H1 (cell line): Measurements from ENCODE around the gene TIMELESS. TPM values are rescaled to one million over a fixed set of nuclear protein-coding genes. Genes with fewer than 3 reads are reported as not detected.

Experiments used
- CTCF ChIA-PET: fragments of 300-600 bp; sonication (Branson Sonifier 250); formaldehyde crosslinking; loops from one replicate; lab custom pipeline; 2021; ENCODE audit not compliant: partially characterized antibody; lab: Charles Lee
- POLR2A ChIA-PET: fragments of 300-600 bp; sonication (Branson Sonifier 250); formaldehyde crosslinking; loops from one replicate; lab custom pipeline; 2021; ENCODE audit warnings: inconsistent platforms; ENCODE audit not compliant: partially characterized antibody; lab: Charles Lee
- DNase-seq, 2 experiments: peaks; one replicate each; pipeline versions ENCODE4 v3.0.0 to v3.0.0-alpha.2; 2010 to 2022; ENCODE audit warnings: low spot score in 2 of 2, low read depth in 1 of 2, mixed read lengths in 1 of 2
- FAIRE-seq: peaks from 2 replicates; lab custom pipeline; 2011; peaks lifted over from hg19 to GRCh38; lab: Jason Lieb, UNC
- H2AFZ ChIP-seq: 2 replicates; pipeline ENCODE4 v1.8.1; 2012; ENCODE audit warnings: low read length, inconsistent platforms
- H2AK5ac ChIP-seq: 2 replicates; pipeline ENCODE4 v1.6.1; 2013; ENCODE audit warnings: low read depth, low read length
- H2BK120ac ChIP-seq: replicated peaks from 2 replicates; pipeline ENCODE3; 2013; ENCODE audit warnings: low read depth, low read length, inconsistent platforms
- H2BK12ac ChIP-seq: 2 replicates; pipeline ENCODE4 v1.6.1; 2013; ENCODE audit warnings: low read depth, low read length
- H2BK15ac ChIP-seq: 2 replicates; pipeline ENCODE4 v1.6.1; 2013; ENCODE audit warnings: low read length
- H2BK20ac ChIP-seq: 2 replicates; pipeline ENCODE4 v1.6.1; 2013; ENCODE audit warnings: low read length
- H2BK5ac ChIP-seq: 2 replicates; pipeline ENCODE4 v1.6.1; 2013; ENCODE audit warnings: low read depth, low read length
- H3K14ac ChIP-seq: 2 replicates; pipeline ENCODE4 v1.6.1; 2013; ENCODE audit warnings: inconsistent platforms; ENCODE audit not compliant: insufficient read length
- H3K18ac ChIP-seq: 2 replicates; pipeline ENCODE4 v1.6.1; 2013; ENCODE audit warnings: low read length; ENCODE audit errors: extremely low read depth
- H3K23ac ChIP-seq: 2 replicates; pipeline ENCODE4 v1.6.1; 2013; ENCODE audit warnings: inconsistent platforms; ENCODE audit not compliant: insufficient read length
- H3K23me2 ChIP-seq: 2 replicates; pipeline ENCODE4 v1.6.1; 2013; ENCODE audit warnings: low read depth, low read length
- H3K27ac ChIP-seq: 2 replicates; pipeline ENCODE4 v1.6.1; 2011; ENCODE audit warnings: low read depth, low read length, inconsistent platforms
- H3K27me3 ChIP-seq, 4 experiments: replicated peaks in 1 of 4; 1 replicate in 1 of 4; 2 replicates in 3 of 4; pipeline versions ENCODE4 v1.6.1 to v1.8.1; 2011 to 2013; ENCODE audit warnings: low read length in 3 of 4, mild to moderate bottlenecking in 3 of 4, inconsistent platforms in 2 of 4, mixed read lengths in 2 of 4, moderate library complexity in 1 of 4; ENCODE audit not compliant: control insufficient read depth in 3 of 4, insufficient read depth in 3 of 4; ENCODE audit errors: extremely low read depth in 1 of 4
- H3K36me3 ChIP-seq, 4 experiments: 2 replicates each; pipeline versions ENCODE4 v1.6.1 to v1.8.1; 2011 to 2013; ENCODE audit warnings: mild to moderate bottlenecking in 4 of 4, low read length in 3 of 4, moderate library complexity in 2 of 4, control low read depth in 1 of 4, inconsistent platforms in 1 of 4; ENCODE audit not compliant: insufficient read depth in 4 of 4, control insufficient read depth in 2 of 4
- H3K4ac ChIP-seq: replicated peaks from 2 replicates; pipeline ENCODE3; 2013; ENCODE audit warnings: low read length, low read depth, mixed read lengths, inconsistent platforms; ENCODE audit not compliant: insufficient read length
- H3K4me1 ChIP-seq, 4 experiments: replicated peaks in 1 of 4; 1 replicate in 1 of 4; 2 replicates in 3 of 4; pipeline versions ENCODE4 v1.6.1 to v1.8.1; 2011 to 2013; ENCODE audit warnings: low read length in 3 of 4, inconsistent platforms in 2 of 4, mixed read lengths in 1 of 4; ENCODE audit not compliant: insufficient read depth in 4 of 4, control insufficient read depth in 3 of 4
- H3K4me2 ChIP-seq, 2 experiments: 2 replicates each; pipeline versions ENCODE4 v1.6.1 to v1.8.1; 2011 to 2013; ENCODE audit warnings: low read depth in 2 of 2, low read length in 2 of 2, control low read depth in 1 of 2, inconsistent platforms in 1 of 2, mild to moderate bottlenecking in 1 of 2; ENCODE audit not compliant: insufficient read depth in 1 of 2
- H3K4me3 ChIP-seq, 4 experiments: fragments of 200-600, 300-600 bp in 1 of 4; sonication (generic), shearing (Covaris generic), sonication (Bioruptor Twin) in 1 of 4; 2 replicates each; pipeline versions ENCODE4 v1.5.1 to v1.8.1; 2011 to 2016; ENCODE audit warnings: low read length in 4 of 4, low read depth in 3 of 4, control low read depth in 2 of 4, inconsistent platforms in 2 of 4, mild to moderate bottlenecking in 2 of 4, mixed read lengths in 1 of 4, moderate library complexity in 1 of 4; ENCODE audit not compliant: insufficient read depth in 2 of 4; ENCODE audit errors: extremely low read depth in 1 of 4
- H3K56ac ChIP-seq: replicated peaks from 2 replicates; pipeline ENCODE3; 2013; ENCODE audit warnings: low read depth, mild to moderate bottlenecking, mixed read lengths, low read length, inconsistent platforms; ENCODE audit not compliant: insufficient read length
- H3K79me1 ChIP-seq: 2 replicates; pipeline ENCODE4 v1.6.1; 2013; ENCODE audit warnings: low read depth, low read length, control low read depth
- H3K79me2 ChIP-seq, 2 experiments: 2 replicates each; pipeline versions ENCODE4 v1.6.1 to v1.8.1; 2012 to 2013; ENCODE audit warnings: low read length in 2 of 2, mild to moderate bottlenecking in 2 of 2, inconsistent platforms in 1 of 2; ENCODE audit not compliant: insufficient read depth in 2 of 2, control insufficient read depth in 1 of 2
- H3K9ac ChIP-seq, 4 experiments: replicated peaks in 1 of 4; 1 replicate in 1 of 4; 2 replicates in 3 of 4; pipeline versions ENCODE4 v1.6.1 to v1.8.1; 2011 to 2013; ENCODE audit warnings: low read depth in 3 of 4, low read length in 3 of 4, control low read depth in 2 of 4, mild to moderate bottlenecking in 2 of 4, moderate library complexity in 2 of 4, inconsistent platforms in 1 of 4; ENCODE audit errors: extremely low read depth in 1 of 4
- H3K9me3 ChIP-seq, 2 experiments: 2 replicates each; pipeline versions ENCODE4 v1.6.1 to v1.8.1; 2012 to 2013; ENCODE audit warnings: mild to moderate bottlenecking in 2 of 2, moderate library complexity in 2 of 2, control low read depth in 1 of 2, inconsistent platforms in 1 of 2, low read depth in 1 of 2, low read length in 1 of 2, mixed read lengths in 1 of 2; ENCODE audit not compliant: insufficient read depth in 2 of 2
- H4K20me1 ChIP-seq, 2 experiments: replicated peaks in 1 of 2; 2 replicates each; pipeline versions ENCODE3 to v1.8.1; 2011 to 2013; ENCODE audit warnings: inconsistent platforms in 2 of 2, low read length in 2 of 2, mild to moderate bottlenecking in 1 of 2; ENCODE audit not compliant: insufficient read depth in 2 of 2, control insufficient read depth in 1 of 2
- H4K5ac ChIP-seq: 2 replicates; pipeline ENCODE4 v1.6.1; 2013; ENCODE audit warnings: low read length, low read depth, mixed read lengths, inconsistent platforms; ENCODE audit not compliant: insufficient read length
- H4K8ac ChIP-seq: 2 replicates; pipeline ENCODE4 v1.8.0; 2013; ENCODE audit warnings: mild to moderate bottlenecking, moderate library complexity, low read length, inconsistent platforms; ENCODE audit not compliant: insufficient read depth; ENCODE audit errors: extremely low read depth
- H4K91ac ChIP-seq: replicated peaks from 2 replicates; pipeline ENCODE3; 2013; ENCODE audit warnings: low read length, mixed read lengths, inconsistent platforms; ENCODE audit not compliant: insufficient read length
- BCL11A ChIP-seq, 2 experiments: IDR thresholded peaks; one replicate each; pipeline ENCODE4 v1.6.1; 2011; ENCODE audit warnings: low read depth in 2 of 2, low read length in 2 of 2, mild to moderate bottlenecking in 2 of 2
- FOSL1 ChIP-seq: IDR thresholded peaks from 2 replicates; pipeline ENCODE4 v1.6.1; 2011; ENCODE audit warnings: mild to moderate bottlenecking, low read depth, low read length, moderate library complexity; ENCODE audit not compliant: insufficient read depth
- POU5F1 ChIP-seq: IDR thresholded peaks from 2 replicates; pipeline ENCODE4 v1.6.1; 2011; ENCODE audit warnings: low read depth, mild to moderate bottlenecking, low read length, moderate library complexity
- WGBS, 2 experiments: shearing (Covaris generic) in 1 of 2; methylation state at CpG; one replicate each; pipeline versions ENCODE4 v1.1.6 to v1.1.7; 2013 to 2015; ENCODE audit warnings: low lambda C conversion rate in 2 of 2, mixed read lengths in 2 of 2, inconsistent platforms in 1 of 2, low coverage in 1 of 2, missing lambda C conversion rate in 1 of 2; ENCODE audit not compliant: insufficient replicate concordance in 2 of 2, insufficient coverage in 1 of 2, insufficient read length in 1 of 2; ENCODE audit errors: extremely low coverage in 1 of 2, missing lambda C conversion rate in 1 of 2; 5-methylcytosine and 5-hydroxymethylcytosine counted together
- polyA plus RNA-seq, 7 experiments: library from polyadenylated mRNA; depleted of rRNA in 3 of 7; stranded (reverse) in 5 of 7; unstranded in 2 of 7; fragments of >200 nt in 5 of 7; fragments of 200-250 nt in 2 of 7; gene quantifications; 1 replicate in 5 of 7; 2 replicates in 1 of 7; 4 replicates in 1 of 7; pipeline versions ENCODE4 v1.2.1 to v1.2.3, GENCODE V29; 2011 to 2013; ENCODE audit warnings: missing spikeins in 2 of 7, mixed read lengths in 2 of 7
- total RNA-seq: library from RNA; stranded (reverse); fragmentation: NEBNext Ultra II Directional; extraction: Animal tissue kit (Norgen Biotek cat#: 25700); gene quantifications from 2 replicates; pipeline ENCODE4 v1.2.1, GENCODE V29; 2021

Gene TIMELESS
- total and polyA plus RNA-seq, 2 of the 8 experiments (the other 6 are each of a cell fraction or from before 2014, with no cell fraction given) = 17.1 to 86.7 TPM

DNA sequence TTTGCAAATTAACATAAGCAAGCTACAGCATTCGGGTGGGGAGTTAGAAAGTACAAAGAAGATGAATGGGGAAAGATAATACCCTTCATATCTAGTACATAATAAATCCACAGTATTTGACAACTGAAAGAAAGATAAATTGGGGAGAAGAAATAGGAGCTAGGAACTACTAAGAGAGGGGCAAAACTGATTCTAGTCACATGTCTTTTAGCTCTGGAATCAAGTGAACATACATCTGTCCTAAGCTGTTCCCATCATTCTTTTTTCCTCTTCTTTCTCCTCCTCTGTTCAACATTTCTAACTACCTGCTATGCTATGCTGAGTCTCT is 71.3 kb downstream of the TIMELESS start:
- H3K23me2 ChIP-seq = no peaks in the 10 kb centered on the region
- no peaks in the 10 kb centered on the region for H3K27me3 ChIP-seq
- CTCF ChIA-PET = interaction anchor here (0.6 to 3.3 kb wide), 11 partner anchors 9 to 255 kb away, joined by 3 to 25 read pairs (median 3); partner anchors contain the start of gene RNF41
- no peak for TF ChIP-seq BCL11A (IDR thresholded peaks at IDR 0.05; ENCODE audit: low read depth in 2 of 2, low read length in 2 of 2)
- TF ChIP-seq FOSL1 = no peak
- TF ChIP-seq POU5F1 = no peak
- H3K18ac ChIP-seq = no peak overlapping the region
- H2BK120ac ChIP-seq = no peak overlapping the region
- H3K27ac ChIP-seq = no peak overlapping the region
- no peak overlapping the region for H3K4ac ChIP-seq
- no peaks in the 10 kb centered on the region for H4K20me1 ChIP-seq
- no peak overlapping the region for H2BK12ac ChIP-seq
- H3K14ac ChIP-seq = no peak overlapping the region
- H4K5ac ChIP-seq = no peak overlapping the region
- no peak overlapping the region for H2AFZ ChIP-seq
- H2BK20ac ChIP-seq = no peak overlapping the region
- H2AK5ac ChIP-seq = no peak overlapping the region
- no peaks in the 10 kb centered on the region for H3K9me3 ChIP-seq
- H3K23ac ChIP-seq = no peak overlapping the region
- POLR2A ChIA-PET = interaction anchor here (0.6 to 2.0 kb wide), 6 partner anchors 17 to 102 kb away, joined by 3 to 6 read pairs (median 4); partner anchors contain the start of gene IL23A
- no peak for DNase-seq
- FAIRE-seq = no peak
- no peaks in the 10 kb centered on the region for H3K79me2 ChIP-seq
- no peak overlapping the region for H3K4me3 ChIP-seq
- no peaks in the 10 kb centered on the region for H3K36me3 ChIP-seq
- 100% methylated on average over 1 of the region's 1 CpG; no CpG with 5 or more reads in 1 of the 2 experiments for WGBS, 2 experiments
- no peak overlapping the region for H2BK15ac ChIP-seq
- H3K9ac ChIP-seq = no peak overlapping the region
- no peak overlapping the region for H3K4me2 ChIP-seq
- H4K8ac ChIP-seq = no peak overlapping the region
- no peak overlapping the region for H4K91ac ChIP-seq
- no peak overlapping the region for H2BK5ac ChIP-seq
- H3K56ac ChIP-seq = no peak overlapping the region
- no peaks in the 10 kb centered on the region for H3K79me1 ChIP-seq
- H3K4me1 ChIP-seq = peaks cover 0 to 5% (median 0%) of the 10 kb centered on the region in 4 experiments; a peak in 3 of 7 replicates
